GM12801 (cell line): ENCODE results near the gene ZAP70.

ENCODE experiments used
- CTCF ChIP-seq: IDR thresholded peaks from one replicate; pipeline ENCODE4 v1.5.1; 2011; ENCODE audit warnings: control low read depth; ENCODE audit not compliant: insufficient read length; ENCODE audit errors: extremely low read depth

ZAP70 gene

GRCh38 chr2:97708048-97708380 lies 5.4 kb upstream of the ZAP70 start:
- no peak for TF ChIP-seq CTCF

- TF ChIP-seq CTCF, result no peak
Measured at GRCh38 chr2:97708608-97709007, 4.8 kb upstream of the ZAP70 start.

GRCh38 chr2:97711394-97711711 lies 2.0 kb upstream of the ZAP70 start:
- TF ChIP-seq CTCF, result no peak

- no peak for TF ChIP-seq CTCF
Measured at GRCh38 chr2:97712693-97713295, 582 bp upstream of the ZAP70 start.

GRCh38 chr2:97714084-97714949 lies 941 bp downstream of the ZAP70 start:
- TF ChIP-seq CTCF, result no peak

- TF ChIP-seq CTCF, result no peak
Measured at GRCh38 chr2:97714950-97715652, 1.7 kb downstream of the ZAP70 start.

GRCh38 chr2:97715951-97716694 lies 2.7 kb downstream of the ZAP70 start:
- TF ChIP-seq CTCF, result no peak
